Natural killer cell treated with Interleukin-12 subunit alpha and Interleukin-12 subunit beta and Interleukin-15 and Interleukin-18, amount 100 ng/mL, for 72 hours (primary cell): ENCODE data around the gene SEMA3E. TPM values are rescaled to one million over a fixed set of nuclear protein-coding genes. Genes with fewer than 3 reads are reported as not detected.

Source experiments
- ATAC-seq, 2 donors: fragments of 150-1000 bp; cut with Tn5 transposase in 1 of 2; sonication (Bioruptor Pico), chemical (Tn5 transposase) in 1 of 2; 2 replicates each; pipeline ENCODE4 v1.10.0; 2021
- DNase-seq: peaks from one replicate; pipeline ENCODE4 v3.0.0; 2022; ENCODE audit warnings: low spot score
- H3K27ac Mint-ChIP-seq, 2 donors: 1 replicate in 1 of 2; 2 replicates in 1 of 2; pipeline ENCODE4 v1.8.0; 2022; ENCODE audit warnings: mixed read lengths in 2 of 2, mild to moderate bottlenecking in 1 of 2, moderate library complexity in 1 of 2
- H3K27me3 Mint-ChIP-seq, 2 donors: 1 replicate in 1 of 2; 2 replicates in 1 of 2; pipeline ENCODE4 v1.8.0; 2022; ENCODE audit warnings: mixed read lengths in 2 of 2
- H3K36me3 Mint-ChIP-seq: one replicate; pipeline ENCODE4 v1.8.0; 2022; ENCODE audit warnings: mixed read lengths
- H3K4me1 Mint-ChIP-seq, 2 donors: 1 replicate in 1 of 2; 2 replicates in 1 of 2; pipeline ENCODE4 v1.8.0; 2022; ENCODE audit warnings: low read depth in 2 of 2, mixed read lengths in 2 of 2, mild to moderate bottlenecking in 1 of 2
- H3K4me3 Mint-ChIP-seq: one replicate; pipeline ENCODE4 v1.8.0; 2022; ENCODE audit warnings: mixed read lengths
- H3K9me3 Mint-ChIP-seq: 2 replicates; pipeline ENCODE4 v1.8.0; 2022; ENCODE audit warnings: mixed read lengths
- total RNA-seq, 2 donors: library from RNA; stranded (reverse); gene quantifications; one replicate each; pipeline ENCODE4 v1.2.3, GENCODE V29; 2022

Gene SEMA3E
- total RNA-seq, 2 donors from 2014 or later: not detected

GRCh38 chr7:83339907-83340306 is 309.0 kb downstream of the SEMA3E start:
- H3K36me3 Mint-ChIP-seq: peaks cover 11% of the 10 kb centered on the region

GRCh38 chr7:83338277-83338950 is 310.5 kb downstream of the SEMA3E start:
- Mint-ChIP-seq H3K27ac (no peak overlapping the region), H3K36me3 (peaks cover 6% of the 10 kb centered on the region), H3K4me3 (no peak overlapping the region), H3K4me1 (no peaks in the 10 kb centered on the region), H3K9me3 (peaks cover 10% of the 10 kb centered on the region), H3K27me3 (no peaks in the 10 kb centered on the region)
- ATAC-seq (no peak), DNase-seq (no peak)

More at GRCh38 chr7:83339907-83340306, 309.0 kb downstream of the SEMA3E start:
- Mint-ChIP-seq H3K9me3 (peaks cover 19% of the 10 kb centered on the region), H3K27ac (no peak overlapping the region), H3K4me3 (no peak overlapping the region), H3K27me3 (no peaks in the 10 kb centered on the region), H3K4me1 (no peaks in the 10 kb centered on the region)
- DNase-seq (no peak), ATAC-seq (no peak)

GRCh38 chr7:83337050-83337449 is 311.9 kb downstream of the SEMA3E start:
- Mint-ChIP-seq H3K9me3 (peaks cover 8% of the 10 kb centered on the region), H3K27me3 (no peaks in the 10 kb centered on the region), H3K4me1 (no peaks in the 10 kb centered on the region), H3K27ac (no peak overlapping the region), H3K36me3 (peaks cover 6% of the 10 kb centered on the region), H3K4me3 (no peak overlapping the region)
- DNase-seq: no peak
- ATAC-seq: no peak

GRCh38 chr7:83326223-83326622 is 322.7 kb downstream of the SEMA3E start:
- no peaks in the 10 kb centered on the region for H3K27me3 Mint-ChIP-seq
- H3K4me3 Mint-ChIP-seq: no peak overlapping the region
- no peak for DNase-seq
- H3K9me3 Mint-ChIP-seq: peaks cover 23% of the 10 kb centered on the region
- no peak overlapping the region for H3K27ac Mint-ChIP-seq
- H3K36me3 Mint-ChIP-seq: no peaks in the 10 kb centered on the region
- H3K4me1 Mint-ChIP-seq: no peaks in the 10 kb centered on the region
- no peak for ATAC-seq

GRCh38 chr7:83325083-83325482 is 323.9 kb downstream of the SEMA3E start:
- Mint-ChIP-seq H3K9me3 (peaks cover 18% of the 10 kb centered on the region), H3K27ac (no peak overlapping the region), H3K4me3 (no peak overlapping the region), H3K36me3 (no peaks in the 10 kb centered on the region), H3K27me3 (no peaks in the 10 kb centered on the region), H3K4me1 (no peaks in the 10 kb centered on the region)
- no peak for ATAC-seq
- no peak for DNase-seq

- no peaks in the 10 kb centered on the region for H3K36me3 Mint-ChIP-seq
- no peak for ATAC-seq
Measured at GRCh38 chr7:83324596-83324995, 324.3 kb downstream of the SEMA3E start.

GRCh38 chr7:83321011-83321410 is 327.9 kb downstream of the SEMA3E start:
- ATAC-seq (no peak), DNase-seq (no peak)
- Mint-ChIP-seq H3K4me1 (no peaks in the 10 kb centered on the region), H3K9me3 (peaks cover 14% of the 10 kb centered on the region), H3K4me3 (no peak overlapping the region), H3K27ac (no peak overlapping the region), H3K27me3 (no peaks in the 10 kb centered on the region), H3K36me3 (no peaks in the 10 kb centered on the region)

More at GRCh38 chr7:83324596-83324995, 324.3 kb downstream of the SEMA3E start:
- H3K27ac Mint-ChIP-seq: no peak overlapping the region
- peaks cover 18% of the 10 kb centered on the region for H3K9me3 Mint-ChIP-seq
- no peak for DNase-seq
- no peak overlapping the region for H3K4me3 Mint-ChIP-seq
- no peaks in the 10 kb centered on the region for H3K27me3 Mint-ChIP-seq
- no peaks in the 10 kb centered on the region for H3K4me1 Mint-ChIP-seq

- Mint-ChIP-seq H3K27ac (no peak overlapping the region), H3K9me3 (peaks cover 7% of the 10 kb centered on the region), H3K4me3 (no peak overlapping the region)
Measured at GRCh38 chr7:83313931-83314330, 335.0 kb downstream of the SEMA3E start.

More at GRCh38 chr7:83313931-83314330, 335.0 kb downstream of the SEMA3E start:
- ATAC-seq (no peak), DNase-seq (no peak)
- H3K4me1 Mint-ChIP-seq: no peaks in the 10 kb centered on the region
- no peaks in the 10 kb centered on the region for H3K36me3 Mint-ChIP-seq
- H3K27me3 Mint-ChIP-seq: no peaks in the 10 kb centered on the region
